OCI-LY1 (cell line): ENCODE results near the gene NOCT.

Source experiments
- H2AFZ ChIP-seq: fragments of 200-600 bp; sonication (generic), shearing (Covaris generic); 2 replicates; pipeline ENCODE4 v1.6.0; 2014; ENCODE audit warnings: antibody characterized with exemption, mild to moderate bottlenecking, low read length
- H3F3A ChIP-seq: fragments of 200-600 bp; sonication (generic), shearing (Covaris generic); 2 replicates; pipeline ENCODE4 v1.6.0; 2014; ENCODE audit warnings: mild to moderate bottlenecking, antibody characterized with exemption, low read length, moderate library complexity; ENCODE audit not compliant: insufficient read depth
- H3K27ac ChIP-seq: fragments of 200-600 bp; sonication (generic); 2 replicates; pipeline ENCODE4 v1.5.1; 2014; ENCODE audit warnings: low read length, mixed run types, mild to moderate bottlenecking, low read depth; ENCODE audit not compliant: poor library complexity, severe bottlenecking
- H3K27me3 ChIP-seq: fragments of 200-600 bp; sonication (generic); 2 replicates; pipeline ENCODE4 v1.6.0; 2014; ENCODE audit warnings: antibody characterized with exemption, mild to moderate bottlenecking, low read length, moderate library complexity; ENCODE audit not compliant: insufficient read depth
- H3K36me3 ChIP-seq: fragments of 200-600 bp; sonication (generic); 2 replicates; pipeline ENCODE4 v1.6.1; 2014; ENCODE audit warnings: mild to moderate bottlenecking, antibody characterized with exemption, low read length, moderate library complexity, mixed read lengths; ENCODE audit not compliant: insufficient read depth
- H3K4me1 ChIP-seq: fragments of 200-600 bp; sonication (generic); 2 replicates; pipeline ENCODE4 v1.5.1; 2014; ENCODE audit warnings: mild to moderate bottlenecking, low read length, moderate library complexity; ENCODE audit not compliant: insufficient read depth, severe bottlenecking
- H3K4me2 ChIP-seq: fragments of 200-600 bp; sonication (generic), shearing (Covaris generic); 2 replicates; pipeline ENCODE4 v1.6.1; 2014; ENCODE audit warnings: low read length
- H3K4me3 ChIP-seq: fragments of 200-600 bp; sonication (generic); 2 replicates; pipeline ENCODE4 v1.5.1; 2014; ENCODE audit warnings: low read length, low read depth, mild to moderate bottlenecking, mixed read lengths; ENCODE audit not compliant: poor library complexity, severe bottlenecking
- H3K79me2 ChIP-seq: fragments of 200-600 bp; shearing (Covaris generic); 2 replicates; pipeline ENCODE4 v1.6.1; 2016; ENCODE audit warnings: mixed run types, low read length, mixed read lengths; ENCODE audit not compliant: insufficient read depth
- H3K9ac ChIP-seq: fragments of 200-600 bp; sonication (generic), shearing (Covaris generic); 2 replicates; pipeline ENCODE4 v1.6.1; 2014; ENCODE audit warnings: mild to moderate bottlenecking, low read length, mixed read lengths
- H3K9me2 ChIP-seq: fragments of 200-600 bp; sonication (generic), shearing (Covaris generic); 2 replicates; pipeline ENCODE4 v1.6.1; 2014; ENCODE audit warnings: low read depth, mild to moderate bottlenecking, low read length, mixed read lengths
- H3K9me3 ChIP-seq: fragments of 200-600 bp; shearing (Covaris generic); 2 replicates; pipeline ENCODE4 v1.6.1; 2014; ENCODE audit warnings: low read length, mixed read lengths
- H4K20me1 ChIP-seq: fragments of 200-600 bp; sonication (generic), shearing (Covaris generic); 2 replicates; pipeline ENCODE4 v1.6.0; 2016; ENCODE audit warnings: mild to moderate bottlenecking, low read length; ENCODE audit not compliant: insufficient read depth
- EZH2 ChIP-seq: fragments of 200-600 bp; sonication (generic), shearing (Covaris generic); IDR thresholded peaks from 2 replicates; pipeline ENCODE4 v1.8.0; 2017; ENCODE audit warnings: borderline replicate concordance, mixed run types, mild to moderate bottlenecking, antibody characterized with exemption, low read length, moderate library complexity, mixed read lengths
- TF ChIP-seq, protein P1 (sequence below): fragments of 200-600 bp; sonication (generic), shearing (Covaris generic); IDR thresholded peaks from 2 replicates; pipeline ENCODE4 v1.5.1; 2017; ENCODE audit warnings: mild to moderate bottlenecking, antibody characterized with exemption, low read length, moderate library complexity, mixed read lengths

NOCT gene

DNA sequence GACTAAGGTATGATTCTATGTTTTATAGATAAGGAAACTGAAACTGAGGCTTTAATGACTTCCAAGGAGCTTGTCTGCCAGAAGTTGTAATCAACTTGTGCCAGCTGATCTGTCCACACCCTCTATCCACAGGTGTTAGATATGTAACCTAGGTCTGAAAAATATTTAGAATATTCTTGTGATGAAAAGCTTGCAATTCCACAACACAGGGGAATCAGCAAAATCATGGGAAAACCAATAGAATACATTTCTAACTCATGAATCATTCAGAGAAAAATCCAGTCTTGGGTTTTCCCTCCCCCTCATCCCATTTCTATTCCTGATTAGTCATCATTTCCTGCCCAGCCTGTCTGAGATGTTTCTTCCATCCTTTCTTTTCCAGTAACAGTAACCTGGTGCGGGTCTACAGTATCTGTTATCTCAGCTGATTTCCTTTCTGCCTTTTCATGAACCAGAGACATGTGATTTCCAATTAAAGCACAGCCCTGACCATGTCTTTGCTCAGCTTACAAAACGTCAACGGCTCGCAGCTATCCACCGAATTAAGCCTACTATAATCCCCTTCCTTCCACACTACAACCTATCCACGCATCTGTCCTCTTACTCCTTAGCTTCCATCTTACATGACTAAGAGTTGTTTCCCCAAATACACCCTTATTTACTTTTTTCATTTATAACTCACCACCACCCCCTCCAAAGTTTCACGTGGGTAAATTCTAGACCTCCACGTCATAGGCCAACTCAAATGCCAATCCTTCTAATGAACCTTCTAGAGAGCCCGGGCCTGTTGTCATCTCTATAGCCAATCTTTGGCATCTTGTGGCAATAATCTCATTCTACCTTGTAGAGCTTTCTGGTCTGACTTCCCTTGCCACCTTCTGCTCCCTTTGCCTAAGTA, 961 bp upstream of the NOCT start:
- Histone ChIP-seq H3K9me3 (no peaks in the 10 kb centered on the region), H3K27me3 (0 out of 2 replicates have a peak, but pooled peaks cover 3% of the 10 kb centered on the region), H3K4me3 (peak overlapping the region; percentile 91), H3F3A (no peaks in the 10 kb centered on the region), H4K20me1 (no peaks in the 10 kb centered on the region), H2AFZ (0 out of 2 replicates have a peak overlapping the region, but pooled peaks have one; percentile 8), H3K9ac (peak overlapping the region; percentile 93), H3K9me2 (no peaks in the 10 kb centered on the region), H3K27ac (peak overlapping the region; percentile 75), H3K4me1 (peaks cover 37% of the 10 kb centered on the region), H3K4me2 (peak overlapping the region; percentile 72), H3K79me2 (peaks cover 34% of the 10 kb centered on the region), H3K36me3 (peaks cover 6% of the 10 kb centered on the region; the same call in 1 of the 2 replicates)
- TF ChIP-seq, protein P1, sequence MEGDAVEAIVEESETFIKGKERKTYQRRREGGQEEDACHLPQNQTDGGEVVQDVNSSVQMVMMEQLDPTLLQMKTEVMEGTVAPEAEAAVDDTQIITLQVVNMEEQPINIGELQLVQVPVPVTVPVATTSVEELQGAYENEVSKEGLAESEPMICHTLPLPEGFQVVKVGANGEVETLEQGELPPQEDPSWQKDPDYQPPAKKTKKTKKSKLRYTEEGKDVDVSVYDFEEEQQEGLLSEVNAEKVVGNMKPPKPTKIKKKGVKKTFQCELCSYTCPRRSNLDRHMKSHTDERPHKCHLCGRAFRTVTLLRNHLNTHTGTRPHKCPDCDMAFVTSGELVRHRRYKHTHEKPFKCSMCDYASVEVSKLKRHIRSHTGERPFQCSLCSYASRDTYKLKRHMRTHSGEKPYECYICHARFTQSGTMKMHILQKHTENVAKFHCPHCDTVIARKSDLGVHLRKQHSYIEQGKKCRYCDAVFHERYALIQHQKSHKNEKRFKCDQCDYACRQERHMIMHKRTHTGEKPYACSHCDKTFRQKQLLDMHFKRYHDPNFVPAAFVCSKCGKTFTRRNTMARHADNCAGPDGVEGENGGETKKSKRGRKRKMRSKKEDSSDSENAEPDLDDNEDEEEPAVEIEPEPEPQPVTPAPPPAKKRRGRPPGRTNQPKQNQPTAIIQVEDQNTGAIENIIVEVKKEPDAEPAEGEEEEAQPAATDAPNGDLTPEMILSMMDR = no peak
- no peak for TF ChIP-seq EZH2

GRCh38 chr4:139015948-139016471, 429 bp downstream of the NOCT start:
- Histone ChIP-seq H3K27ac (peak overlapping the region; percentile 75), H3K4me3 (peak overlapping the region; percentile 91), H3K9me2 (no peaks in the 10 kb centered on the region), H3K36me3 (peaks cover 20% of the 10 kb centered on the region), H3K9ac (peak overlapping the region; percentile 93), H3K4me1 (peaks cover 43% of the 10 kb centered on the region), H3F3A (no peaks in the 10 kb centered on the region), H4K20me1 (no peaks in the 10 kb centered on the region), H3K9me3 (no peaks in the 10 kb centered on the region), H3K27me3 (no peaks in the 10 kb centered on the region), H3K79me2 (peaks cover 48% of the 10 kb centered on the region), H3K4me2 (peak overlapping the region; percentile 72), H2AFZ (no peak overlapping the region)
- TF ChIP-seq, protein P1 = no peak
- no peak for TF ChIP-seq EZH2

DNA sequence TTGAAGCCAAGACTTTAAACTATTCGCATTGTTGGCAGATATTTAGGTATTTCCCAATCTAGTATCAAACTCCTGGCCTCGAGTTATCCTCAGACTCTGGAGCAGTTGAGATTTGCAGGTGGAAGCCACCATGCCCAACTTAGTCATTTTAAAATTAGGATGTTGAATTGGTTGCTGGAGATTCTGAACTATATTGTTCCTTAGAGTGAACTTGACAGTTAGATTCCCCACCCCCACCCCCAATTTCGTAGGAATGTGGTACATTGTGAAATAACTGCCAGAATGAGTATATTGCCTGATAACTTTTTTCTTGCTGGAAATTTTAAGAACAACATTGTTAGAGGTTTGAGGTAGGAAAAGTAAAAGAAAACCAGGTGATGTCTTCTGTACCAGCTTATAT, 2.3 kb downstream of the NOCT start:
- H3K9me2 ChIP-seq = no peaks in the 10 kb centered on the region
- H3F3A ChIP-seq = no peaks in the 10 kb centered on the region
- no peaks in the 10 kb centered on the region for H3K9me3 ChIP-seq
- H3K27ac ChIP-seq = no peak overlapping the region
- no peak overlapping the region for H3K9ac ChIP-seq
- no peaks in the 10 kb centered on the region for H3K27me3 ChIP-seq
- TF ChIP-seq, protein P1 = no peak
- no peak for TF ChIP-seq EZH2
- peaks cover 31% of the 10 kb centered on the region for H3K36me3 ChIP-seq
- H3K4me2 ChIP-seq = peak overlapping the region; percentile 50
- no peaks in the 10 kb centered on the region for H4K20me1 ChIP-seq
- H3K4me3 ChIP-seq = peak overlapping the region; percentile 91
- H3K79me2 ChIP-seq = peaks cover 65% of the 10 kb centered on the region
- peaks cover 43% of the 10 kb centered on the region for H3K4me1 ChIP-seq
- H2AFZ ChIP-seq = no peak overlapping the region
